Naive thymus-derived CD4-positive, alpha-beta T cell (primary cell): ENCODE measurements around the gene FDPS. TPM values are rescaled to one million over a fixed set of nuclear protein-coding genes. Genes with fewer than 3 reads are reported as not detected.

Experiments
- ATAC-seq: fragments of 150-1000 bp; cut with Tn5 transposase; 2 replicates; pipeline ENCODE4 v1.10.0; 2021; ENCODE audit warnings: mild to moderate bottlenecking, moderate library complexity
- CTCF ChIA-PET: fragments of 350-600 bp; sonication (Branson Sonifier 250); formaldehyde crosslinking; loops from one replicate; lab custom pipeline; 2021; ENCODE audit warnings: antibody characterized with exemption; lab: Charles Lee
- POLR2A ChIA-PET: fragments of 350-600 bp; sonication (Branson Sonifier 250); formaldehyde crosslinking; loops from one replicate; lab custom pipeline; 2021; ENCODE audit warnings: antibody characterized with exemption, inconsistent platforms; lab: Charles Lee
- DNase-seq, 9 donors: peaks; one replicate each; pipeline versions ENCODE4 v3.0.0 to v3.0.0-alpha.2; 2020 to 2022; ENCODE audit warnings: mixed read lengths in 1 of 9
- H3K27ac ChIP-seq: one replicate; pipeline ENCODE4 v1.7.0; 2013; ENCODE audit warnings: mild to moderate bottlenecking, low read depth, low read length, moderate library complexity
- H3K27me3 ChIP-seq, 2 donors: one replicate each; pipeline ENCODE4 v1.7.0; 2013; ENCODE audit warnings: low read length in 2 of 2, mild to moderate bottlenecking in 2 of 2, moderate library complexity in 2 of 2; ENCODE audit not compliant: control insufficient read depth in 2 of 2, insufficient read depth in 2 of 2
- H3K36me3 ChIP-seq, 3 experiments: 1 replicate in 2 of 3; 2 replicates in 1 of 3; pipeline ENCODE4 v1.7.0; 2013; ENCODE audit warnings: low read length in 3 of 3, mild to moderate bottlenecking in 3 of 3, moderate library complexity in 1 of 3; ENCODE audit not compliant: insufficient read depth in 3 of 3, control insufficient read depth in 2 of 3
- H3K4me1 ChIP-seq, 2 donors: one replicate each; pipeline ENCODE4 v1.7.0; 2013; ENCODE audit warnings: low read length in 2 of 2, mild to moderate bottlenecking in 2 of 2, moderate library complexity in 1 of 2; ENCODE audit not compliant: control insufficient read depth in 2 of 2, insufficient read depth in 2 of 2
- H3K4me3 ChIP-seq: 2 replicates; pipeline ENCODE4 v1.7.0; 2013; ENCODE audit warnings: mild to moderate bottlenecking, low read length
- H3K9me3 ChIP-seq, 3 experiments: 1 replicate in 2 of 3; 2 replicates in 1 of 3; pipeline ENCODE4 v1.7.0; 2013; ENCODE audit warnings: low read length in 3 of 3; ENCODE audit not compliant: control insufficient read depth in 2 of 3
- H3K27ac Mint-ChIP-seq, 9 donors: one replicate each; pipeline ENCODE4 v1.8.0; 2020 to 2022; ENCODE audit warnings: mixed read lengths in 9 of 9, mild to moderate bottlenecking in 8 of 9, moderate library complexity in 5 of 9, inconsistent platforms in 2 of 9
- H3K27me3 Mint-ChIP-seq, 5 donors: one replicate each; pipeline ENCODE4 v1.8.0; 2021 to 2022; ENCODE audit warnings: mixed read lengths in 5 of 5, mild to moderate bottlenecking in 1 of 5
- H3K36me3 Mint-ChIP-seq, 5 donors: one replicate each; pipeline ENCODE4 v1.8.0; 2020 to 2022; ENCODE audit warnings: mixed read lengths in 5 of 5, mild to moderate bottlenecking in 3 of 5, inconsistent platforms in 1 of 5
- H3K4me1 Mint-ChIP-seq, 7 donors: one replicate each; pipeline ENCODE4 v1.8.0; 2020 to 2022; ENCODE audit warnings: mixed read lengths in 7 of 7, mild to moderate bottlenecking in 3 of 7, inconsistent platforms in 1 of 7
- H3K4me3 Mint-ChIP-seq, 10 donors: one replicate each; pipeline ENCODE4 v1.8.0; 2020 to 2022; ENCODE audit warnings: mild to moderate bottlenecking in 10 of 10, mixed read lengths in 10 of 10, moderate library complexity in 6 of 10, inconsistent platforms in 2 of 10
- H3K9me3 Mint-ChIP-seq, 11 donors: one replicate each; pipeline ENCODE4 v1.8.0; 2020 to 2022; ENCODE audit warnings: mixed read lengths in 11 of 11, mild to moderate bottlenecking in 4 of 11, inconsistent platforms in 1 of 11, moderate library complexity in 1 of 11
- intact Hi-C, 2 donors: fragments of 100-400 bp; cut with micrococcal nuclease; formaldehyde crosslinking; loops; one replicate each; pipeline ENCODE4 v1.15.1; 2023
- polyA plus RNA-seq, 2 donors: library from polyadenylated mRNA; unstranded; fragments of 300-500 nt; fragmentation: Illumina TruSeq; gene quantifications; one replicate each; pipeline ENCODE4 v1.2.3, GENCODE V29; 2021
- total RNA-seq, 6 experiments: library from RNA in 5 of 6; stranded (reverse) in 5 of 6; gene quantifications; 1 replicate in 5 of 6; 2 replicates in 1 of 6; pipeline ENCODE4 v1.2.3 and lab custom pipeline; 2021 to 2026

The FDPS gene
- total and polyA plus RNA-seq, 7 experiments from 2014 or later = 58.5 to 193 (median 83.8) TPM

GRCh38 chr1:155266553-155266952 lies 42.1 kb upstream of the FDPS start:
- no peak overlapping the region for H3K4me3 ChIP-seq
- peaks cover 4 to 52% (median 26%) of the 10 kb centered on the region in 5 donors for H3K36me3 Mint-ChIP-seq
- ATAC-seq = no peak
- no peaks in the 10 kb centered on the region for H3K9me3 Mint-ChIP-seq
- ChIA-PET POLR2A (interaction anchor here (1.1 to 2.0 kb wide), 4 partner anchors 12 to 54 kb away, joined by 3 to 4 read pairs (median 4); partner anchors contain the start of gene RUSC1), CTCF (interaction anchor here (1.2 to 1.6 kb wide), 3 partner anchors 16 to 94 kb away, joined by 4 to 5 read pairs (median 5); partner anchors contain the start of gene KRTCAP2)
- peak overlapping the region in 2 of 9 donors; percentile 19 to 20 for H3K27ac Mint-ChIP-seq
- H3K4me3 Mint-ChIP-seq = no peak overlapping the region
- H3K27ac ChIP-seq = no peak overlapping the region
- no peaks in the 10 kb centered on the region for H3K27me3 ChIP-seq
- no peak for DNase-seq
- no peaks in the 10 kb centered on the region for H3K27me3 Mint-ChIP-seq
- intact Hi-C loops = loop anchor here in 1 of 2 donors (10.0 kb wide), 1 partner anchor 788 kb away; the partner anchor contains the start of genes LAMTOR2 and UBQLN4
- no peaks in the 10 kb centered on the region for H3K9me3 ChIP-seq
- H3K4me1 Mint-ChIP-seq = peaks cover 10 to 43% (median 24%) of the 10 kb centered on the region in 7 donors
- H3K4me1 ChIP-seq = peaks cover 4 to 8% of the 10 kb centered on the region in 2 donors
- peaks cover 24 to 79% (median 26%) of the 10 kb centered on the region in 3 experiments for H3K36me3 ChIP-seq

GRCh38 chr1:155267373-155267772 lies 41.3 kb upstream of the FDPS start:
- Histone ChIP-seq H3K36me3 (peaks cover 24 to 74% (median 26%) of the 10 kb centered on the region in 3 experiments), H3K4me1 (peaks cover 6 to 15% of the 10 kb centered on the region in 2 donors), H3K27ac (no peak overlapping the region), H3K9me3 (no peaks in the 10 kb centered on the region), H3K4me3 (no peak overlapping the region), H3K27me3 (no peaks in the 10 kb centered on the region)
- peaks cover 7 to 42% (median 24%) of the 10 kb centered on the region in 7 donors for H3K4me1 Mint-ChIP-seq
- ChIA-PET POLR2A (interaction anchor here (1.2 to 2.0 kb wide), 4 partner anchors 11 to 41 kb away, joined by 3 to 4 read pairs (median 4); no protein-coding TSS in a partner anchor), CTCF (interaction anchor here (0.8 to 1.5 kb wide), 2 partner anchors 17 to 56 kb away, joined by 3 to 4 read pairs; no protein-coding TSS in a partner anchor)
- ATAC-seq = no peak
- peaks cover 4 to 51% (median 25%) of the 10 kb centered on the region in 5 donors for H3K36me3 Mint-ChIP-seq
- no peaks in the 10 kb centered on the region for H3K9me3 Mint-ChIP-seq
- DNase-seq = no peak
- intact Hi-C loops = loop anchor here in 1 of 2 donors (10.0 kb wide), 1 partner anchor 787 kb away; the partner anchor contains the start of genes LAMTOR2 and UBQLN4
- no peak overlapping the region for H3K27ac Mint-ChIP-seq
- H3K27me3 Mint-ChIP-seq = no peaks in the 10 kb centered on the region
- H3K4me3 Mint-ChIP-seq = no peak overlapping the region

GRCh38 chr1:155268630-155269029 lies 40.0 kb upstream of the FDPS start:
- Mint-ChIP-seq H3K27me3 (no peaks in the 10 kb centered on the region), H3K4me3 (no peak overlapping the region), H3K9me3 (no peaks in the 10 kb centered on the region), H3K36me3 (peaks cover 4 to 51% (median 25%) of the 10 kb centered on the region in 5 donors), H3K4me1 (peaks cover 13 to 40% (median 28%) of the 10 kb centered on the region in 7 donors), H3K27ac (peak overlapping the region in 1 of 9 donors; percentile 51)
- H3K4me1 ChIP-seq = peaks cover 4 to 13% of the 10 kb centered on the region in 2 donors
- no peak overlapping the region for H3K27ac ChIP-seq
- no peak overlapping the region for H3K4me3 ChIP-seq
- intact Hi-C loops = loop anchor here in 1 of 2 donors (10.0 kb wide), 1 partner anchor 786 kb away; the partner anchor contains the start of genes LAMTOR2 and UBQLN4
- ChIA-PET POLR2A (interaction anchor here (1.0 kb wide), 1 partner anchor 19 kb away, joined by 3 read pairs; no protein-coding TSS in a partner anchor), CTCF (no interaction called here)
- no peaks in the 10 kb centered on the region for H3K27me3 ChIP-seq
- H3K36me3 ChIP-seq = peaks cover 22 to 73% (median 26%) of the 10 kb centered on the region in 3 experiments
- DNase-seq (no peak), ATAC-seq (no peak)
- no peaks in the 10 kb centered on the region for H3K9me3 ChIP-seq

GRCh38 chr1:155269381-155269780 lies 39.3 kb upstream of the FDPS start:
- ChIA-PET POLR2A (interaction anchor here (1.0 to 1.1 kb wide), 2 partner anchors 20 to 25 kb away, joined by 3 read pairs; no protein-coding TSS in a partner anchor), CTCF (no interaction called here)
- peaks cover 13 to 43% (median 32%) of the 10 kb centered on the region in 7 donors for H3K4me1 Mint-ChIP-seq
- no peaks in the 10 kb centered on the region for H3K27me3 ChIP-seq
- DNase-seq (no peak), ATAC-seq (no peak)
- no peaks in the 10 kb centered on the region for H3K9me3 Mint-ChIP-seq
- H3K27me3 Mint-ChIP-seq = no peaks in the 10 kb centered on the region
- intact Hi-C loops = loop anchor here in 1 of 2 donors (10.0 kb wide), 1 partner anchor 785 kb away; the partner anchor contains the start of genes LAMTOR2 and UBQLN4
- H3K36me3 ChIP-seq = peaks cover 19 to 66% (median 26%) of the 10 kb centered on the region in 3 experiments
- H3K4me1 ChIP-seq = peaks cover 8 to 17% of the 10 kb centered on the region in 2 donors
- H3K9me3 ChIP-seq = no peaks in the 10 kb centered on the region
- H3K27ac ChIP-seq = no peak overlapping the region
- no peak overlapping the region for H3K4me3 Mint-ChIP-seq
- no peak overlapping the region for H3K4me3 ChIP-seq
- H3K36me3 Mint-ChIP-seq = peaks cover 4 to 46% (median 25%) of the 10 kb centered on the region in 5 donors
- H3K27ac Mint-ChIP-seq = peak overlapping the region in 2 of 9 donors; percentile 10 to 28

GRCh38 chr1:155272466-155273342 lies 36.0 kb upstream of the FDPS start:
- POLR2A ChIA-PET = interaction anchor here (0.5 to 4.3 kb wide), 10 partner anchors 9 to 293 kb away, joined by 3 to 40 read pairs (median 3); partner anchors contain the start of gene SCAMP3
- H3K27me3 Mint-ChIP-seq = no peaks in the 10 kb centered on the region
- DNase-seq (peak in 2 of 9 donors; percentile 8 to 25), ATAC-seq (peak; percentile 39)
- H3K4me3 Mint-ChIP-seq = peak overlapping the region; percentile 84 to 97 (median 94)
- peaks cover 10 to 36% (median 18%) of the 10 kb centered on the region in 3 experiments for H3K36me3 ChIP-seq
- H3K27ac ChIP-seq = peak overlapping the region; percentile 84
- H3K27ac Mint-ChIP-seq = peak overlapping the region; percentile 72 to 98 (median 94)
- H3K36me3 Mint-ChIP-seq = peaks cover 0 to 30% (median 10%) of the 10 kb centered on the region in 5 donors
- no peaks in the 10 kb centered on the region for H3K27me3 ChIP-seq
- CTCF ChIA-PET = interaction anchor here (0.9 to 3.1 kb wide), 4 partner anchors 9 to 95 kb away, joined by 3 to 18 read pairs (median 4); no protein-coding TSS in a partner anchor
- no peaks in the 10 kb centered on the region for H3K9me3 ChIP-seq
- H3K9me3 Mint-ChIP-seq = no peaks in the 10 kb centered on the region
- intact Hi-C loops = loop anchor here (1.0 to 10.0 kb wide), 13 partner anchors 10 to 782 kb away; partner anchors contain the start of genes ENTREP3 (in 2 of the 2), FDPS (in 2 of the 2), GON4L (in 2 of the 2) and SCAMP3 (in 2 of the 2)
- H3K4me1 Mint-ChIP-seq = peaks cover 25 to 52% (median 49%) of the 10 kb centered on the region in 7 donors
- peaks cover 18 to 26% of the 10 kb centered on the region in 2 donors for H3K4me1 ChIP-seq
- peak overlapping the region; percentile 52 for H3K4me3 ChIP-seq
